Stimulated activated CD4-positive, alpha-beta T cell treated with anti-CD3 and anti-CD28 coated beads, Interleukin-4, amount 100 ng/mL, for 1 hour (primary cell): ENCODE measurements around the gene EYA2.
"Not testable (repeated sequence)": the region's sequence is repeated elsewhere in the genome, so short reads cannot be mapped to it uniquely, and the experiment has no call there.

Experiments
- DNase-seq: peaks from one replicate; pipeline ENCODE4 v3.0.0-alpha.2; 2020

The EYA2 gene

GRCh38 chr20:46959081-46959692 is 64.5 kb downstream of the EYA2 start:
- no peak for DNase-seq

- DNase-seq = no peak
These were observed 65.2 kb downstream of the EYA2 start for GRCh38 chr20:46959821-46960220.

- DNase-seq = no peak
These were observed 65.9 kb downstream of the EYA2 start for GRCh38 chr20:46960536-46960935.

GRCh38 chr20:46961968-46962367 is 67.3 kb downstream of the EYA2 start:
- DNase-seq = not testable (repeated sequence)

GRCh38 chr20:46962452-46963195 is 68.0 kb downstream of the EYA2 start:
- no peak for DNase-seq

- DNase-seq = no peak
These were observed 68.5 kb downstream of the EYA2 start for GRCh38 chr20:46963196-46963529.

- DNase-seq = no peak
These were observed 69.3 kb downstream of the EYA2 start for GRCh38 chr20:46963758-46964617.

- DNase-seq = no peak
These were observed 70.2 kb downstream of the EYA2 start for GRCh38 chr20:46964618-46965455.

- no peak for DNase-seq
These were observed 70.8 kb downstream of the EYA2 start for GRCh38 chr20:46965477-46965876.

- DNase-seq = no peak
These were observed 73.0 kb downstream of the EYA2 start for GRCh38 chr20:46967646-46968045.

GRCh38 chr20:46970937-46971630 is 76.4 kb downstream of the EYA2 start:
- DNase-seq = no peak

GRCh38 chr20:46973766-46974165 is 79.1 kb downstream of the EYA2 start:
- no peak for DNase-seq

GRCh38 chr20:46974669-46975434 is 80.2 kb downstream of the EYA2 start:
- DNase-seq = no peak

GRCh38 chr20:46975976-46976375 is 81.3 kb downstream of the EYA2 start:
- no peak for DNase-seq

GRCh38 chr20:46977204-46977603 is 82.6 kb downstream of the EYA2 start:
- DNase-seq = no peak

- no peak for DNase-seq
These were observed 83.4 kb downstream of the EYA2 start for GRCh38 chr20:46977909-46978588.

GRCh38 chr20:46978951-46979491 is 84.4 kb downstream of the EYA2 start:
- no peak for DNase-seq

- DNase-seq = no peak
These were observed 85.1 kb downstream of the EYA2 start for GRCh38 chr20:46979603-46980241.

- DNase-seq = no peak
These were observed 86.5 kb downstream of the EYA2 start for GRCh38 chr20:46981184-46981583.

GRCh38 chr20:46983466-46983865 is 88.8 kb downstream of the EYA2 start:
- DNase-seq = no peak
